Peyer's patch (tissue), 4 donors: ENCODE measurements around the gene SYNDIG1. TPM values are rescaled to one million over a fixed set of nuclear protein-coding genes. Genes with fewer than 3 reads are reported as not detected.

Experiments
- DNase-seq, 3 donors: peaks; one replicate each; pipeline ENCODE4 v3.0.0-alpha.2; 2017 to 2019
- H3K27ac ChIP-seq, 4 donors: fragments of 200-600 bp; sonication (generic); one replicate each; pipeline ENCODE4 v1.5.1; 2016 to 2019
- H3K27me3 ChIP-seq, 2 donors: fragments of 200-600 bp; sonication (generic); one replicate each; pipeline ENCODE4 v1.5.1; 2019
- H3K36me3 ChIP-seq, 3 donors: fragments of 200-600 bp; sonication (generic); one replicate each; pipeline ENCODE4 v1.5.1; 2016 to 2019
- H3K4me1 ChIP-seq, 4 donors: fragments of 200-600 bp; sonication (generic); one replicate each; pipeline ENCODE4 v1.5.1; 2016 to 2019
- H3K4me3 ChIP-seq, 4 donors: fragments of 200-600 bp; sonication (generic); 1 replicate in 3 of 4; 2 replicates in 1 of 4; pipeline ENCODE4 v1.5.1; 2016 to 2019; ENCODE audit warnings: mild to moderate bottlenecking in 1 of 4
- H3K9me3 ChIP-seq, 4 donors: fragments of 200-600 bp; sonication (generic); one replicate each; pipeline ENCODE4 v1.5.1; 2016 to 2019; ENCODE audit warnings: mild to moderate bottlenecking in 1 of 4
- POLR2A ChIP-seq, 2 donors: fragments of 450-650 bp; IDR thresholded peaks; one replicate each; pipeline ENCODE4 v1.5.1; 2017; ENCODE audit warnings: antibody characterized with exemption in 2 of 2, mild to moderate bottlenecking in 2 of 2, moderate library complexity in 2 of 2
- total RNA-seq, 4 donors: library from RNA; depleted of rRNA; stranded (reverse); fragments of >200 nt; gene quantifications; one replicate each; pipeline ENCODE4 v1.1.0, GENCODE V29; 2016
- TF ChIP-seq, protein P1 (sequence below), 6 experiments: fragments of 450-650 bp in 4 of 6; fragments of 200-600 bp in 2 of 6; sonication (generic) in 1 of 6; IDR thresholded peaks; one replicate each; pipeline ENCODE4 v1.5.1; 2017 to 2019; ENCODE audit warnings: antibody characterized with exemption in 6 of 6, mild to moderate bottlenecking in 3 of 6, moderate library complexity in 1 of 6

The SYNDIG1 gene
- total RNA-seq, 4 donors from 2014 or later = 0.76 to 1.7 TPM; not detected in 2

DNA sequence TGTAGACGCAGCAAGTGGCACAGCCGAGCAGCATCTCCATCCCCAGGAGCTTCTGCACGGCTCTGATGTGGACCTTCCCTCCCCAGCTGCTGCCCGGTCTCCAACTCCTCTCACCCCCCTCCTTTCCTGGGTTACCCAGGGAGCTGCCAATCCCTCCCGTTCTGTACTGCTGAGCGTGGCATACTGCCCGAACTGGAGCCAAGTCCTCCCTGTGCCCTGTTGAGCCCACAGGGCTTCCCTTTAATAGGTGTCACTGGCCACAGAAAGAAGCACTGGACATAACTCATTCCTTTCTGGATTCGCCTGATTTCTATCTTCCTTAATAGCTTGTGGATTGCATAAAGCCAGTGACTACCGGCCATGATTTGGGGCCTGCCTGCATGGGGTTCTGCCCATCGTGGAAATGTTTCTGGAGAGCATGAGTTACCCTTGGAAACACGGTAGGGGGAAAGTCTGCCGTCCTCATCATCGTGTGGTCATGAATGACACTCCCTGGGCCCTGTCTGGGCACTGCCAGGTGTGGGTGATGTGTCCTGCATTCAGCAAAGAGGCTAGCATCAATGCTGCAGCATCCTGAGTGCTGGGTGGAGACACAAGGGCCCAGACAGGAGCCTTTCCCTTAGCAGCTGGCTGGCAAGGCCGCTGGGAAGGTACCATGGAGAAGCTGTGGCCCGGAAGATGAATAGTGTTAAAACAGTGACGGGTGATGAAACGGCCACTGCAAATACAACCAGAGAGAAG, 189.7 kb downstream of the SYNDIG1 start:
- Histone ChIP-seq H3K27ac (no peak overlapping the region), H3K4me1 (no peaks in the 10 kb centered on the region), H3K36me3 (no peaks in the 10 kb centered on the region), H3K4me3 (no peak overlapping the region), H3K27me3 (no peaks in the 10 kb centered on the region), H3K9me3 (no peaks in the 10 kb centered on the region)
- no peak for DNase-seq
- no peak for TF ChIP-seq POLR2A (IDR thresholded peaks at IDR 0.05)
- TF ChIP-seq, protein P1, sequence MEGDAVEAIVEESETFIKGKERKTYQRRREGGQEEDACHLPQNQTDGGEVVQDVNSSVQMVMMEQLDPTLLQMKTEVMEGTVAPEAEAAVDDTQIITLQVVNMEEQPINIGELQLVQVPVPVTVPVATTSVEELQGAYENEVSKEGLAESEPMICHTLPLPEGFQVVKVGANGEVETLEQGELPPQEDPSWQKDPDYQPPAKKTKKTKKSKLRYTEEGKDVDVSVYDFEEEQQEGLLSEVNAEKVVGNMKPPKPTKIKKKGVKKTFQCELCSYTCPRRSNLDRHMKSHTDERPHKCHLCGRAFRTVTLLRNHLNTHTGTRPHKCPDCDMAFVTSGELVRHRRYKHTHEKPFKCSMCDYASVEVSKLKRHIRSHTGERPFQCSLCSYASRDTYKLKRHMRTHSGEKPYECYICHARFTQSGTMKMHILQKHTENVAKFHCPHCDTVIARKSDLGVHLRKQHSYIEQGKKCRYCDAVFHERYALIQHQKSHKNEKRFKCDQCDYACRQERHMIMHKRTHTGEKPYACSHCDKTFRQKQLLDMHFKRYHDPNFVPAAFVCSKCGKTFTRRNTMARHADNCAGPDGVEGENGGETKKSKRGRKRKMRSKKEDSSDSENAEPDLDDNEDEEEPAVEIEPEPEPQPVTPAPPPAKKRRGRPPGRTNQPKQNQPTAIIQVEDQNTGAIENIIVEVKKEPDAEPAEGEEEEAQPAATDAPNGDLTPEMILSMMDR (IDR thresholded peaks at IDR 0.05) = no peak

DNA sequence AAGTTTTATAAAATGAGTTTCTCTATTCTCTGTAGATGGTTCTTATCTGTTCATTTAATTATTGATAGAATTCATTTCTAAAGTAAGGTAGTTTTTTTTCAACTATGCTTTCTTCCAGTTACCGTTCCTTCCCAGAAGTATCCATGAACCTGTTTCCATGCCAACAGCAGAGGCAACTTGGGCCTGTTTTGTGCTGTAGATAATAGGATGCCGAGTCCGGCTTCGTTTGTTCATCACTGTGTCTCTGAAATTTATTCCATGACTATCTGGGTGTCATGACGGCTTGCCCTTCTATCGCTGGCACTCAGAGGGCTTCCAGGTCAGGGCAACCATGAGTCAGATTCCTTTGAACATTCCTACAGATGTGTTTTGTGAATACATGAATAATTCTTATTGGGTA, 190.4 kb downstream of the SYNDIG1 start:
- H3K36me3 ChIP-seq = no peaks in the 10 kb centered on the region
- DNase-seq = peak in 1 of 3 donors; percentile 1
- no peak overlapping the region for H3K4me3 ChIP-seq
- H3K4me1 ChIP-seq = no peaks in the 10 kb centered on the region
- no peaks in the 10 kb centered on the region for H3K9me3 ChIP-seq
- no peaks in the 10 kb centered on the region for H3K27me3 ChIP-seq
- TF ChIP-seq POLR2A (IDR thresholded peaks at IDR 0.05) = no peak
- TF ChIP-seq, protein P1 (IDR thresholded peaks at IDR 0.05) = no peak
- no peak overlapping the region for H3K27ac ChIP-seq

DNA sequence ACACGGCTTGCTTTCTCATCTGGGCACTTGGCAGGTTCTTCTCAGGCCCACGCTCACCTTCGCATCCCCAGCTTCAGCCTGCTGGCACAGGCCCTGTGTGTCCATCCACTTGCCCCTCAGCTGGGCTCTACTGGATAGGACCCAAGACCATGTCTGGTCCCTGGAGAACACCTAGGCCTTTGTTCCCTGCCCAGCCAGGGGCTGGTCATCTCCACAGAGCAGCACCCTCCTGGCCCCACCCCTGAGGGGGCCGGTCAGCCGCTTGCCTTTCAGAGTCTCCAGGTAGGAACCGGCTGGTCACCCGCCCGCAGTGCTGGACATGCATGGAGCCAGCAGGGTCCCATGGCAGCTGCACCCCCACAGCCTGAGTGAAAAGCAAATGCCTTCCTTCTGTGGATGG, 191.2 kb downstream of the SYNDIG1 start:
- Histone ChIP-seq H3K36me3 (no peaks in the 10 kb centered on the region), H3K4me3 (no peak overlapping the region), H3K27ac (no peak overlapping the region), H3K4me1 (no peaks in the 10 kb centered on the region), H3K9me3 (no peaks in the 10 kb centered on the region), H3K27me3 (no peaks in the 10 kb centered on the region)
- no peak for TF ChIP-seq POLR2A (IDR thresholded peaks at IDR 0.05)
- TF ChIP-seq, protein P1 (IDR thresholded peaks at IDR 0.05) = no peak
- no peak for DNase-seq

DNA sequence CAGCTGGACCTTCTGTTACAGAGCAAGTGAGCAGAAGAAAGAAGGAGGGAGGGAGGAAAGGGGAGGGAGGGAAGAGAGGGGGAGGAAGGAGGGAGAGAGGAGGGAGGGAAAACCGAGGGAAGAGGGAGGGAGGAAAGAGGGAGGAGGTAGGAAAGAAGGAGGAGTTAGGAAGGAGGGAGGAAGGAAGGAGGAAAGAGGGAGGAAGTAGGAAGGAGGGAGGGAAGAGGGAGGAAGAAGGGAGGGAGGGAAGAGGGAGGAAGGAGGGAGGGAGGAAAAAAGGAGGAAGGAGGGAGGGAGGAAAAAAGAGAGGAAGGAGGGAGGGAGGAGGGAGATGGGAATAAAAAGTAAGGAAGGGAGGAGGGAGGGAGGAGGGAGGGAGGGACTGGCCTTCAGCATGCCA, 191.8 kb downstream of the SYNDIG1 start:
- H3K27ac ChIP-seq = no peak overlapping the region
- no peaks in the 10 kb centered on the region for H3K4me1 ChIP-seq
- H3K27me3 ChIP-seq = no peaks in the 10 kb centered on the region
- no peaks in the 10 kb centered on the region for H3K36me3 ChIP-seq
- DNase-seq = no peak
- no peak overlapping the region for H3K4me3 ChIP-seq
- no peaks in the 10 kb centered on the region for H3K9me3 ChIP-seq
- TF ChIP-seq, protein P1 (IDR thresholded peaks at IDR 0.05) = no peak

DNA sequence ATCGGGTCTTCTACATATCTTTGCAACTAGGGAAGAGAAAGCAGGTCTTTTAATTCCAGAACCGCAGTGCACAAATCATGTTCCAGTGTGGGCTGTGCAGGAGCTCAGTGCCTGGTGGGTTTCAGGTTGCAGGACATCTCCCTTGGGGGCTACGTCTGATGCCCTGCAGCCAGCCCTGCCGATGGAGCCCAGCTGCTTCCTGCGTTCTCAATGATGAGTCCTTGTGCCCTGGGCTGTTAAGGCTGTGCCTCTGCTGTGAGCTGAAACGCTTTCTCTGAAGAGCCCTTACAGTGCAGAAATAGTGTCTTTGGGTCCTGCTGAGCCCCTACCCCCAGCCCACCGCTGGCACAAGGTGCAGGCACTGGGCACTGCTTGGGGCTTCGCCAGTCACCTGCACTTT, 192.9 kb downstream of the SYNDIG1 start:
- Histone ChIP-seq H3K27me3 (no peaks in the 10 kb centered on the region), H3K4me1 (no peaks in the 10 kb centered on the region), H3K27ac (no peak overlapping the region), H3K36me3 (no peaks in the 10 kb centered on the region), H3K4me3 (no peak overlapping the region), H3K9me3 (no peaks in the 10 kb centered on the region)
- DNase-seq = peak in 1 of 3 donors; percentile 6
- TF ChIP-seq POLR2A (IDR thresholded peaks at IDR 0.05) = no peak
- TF ChIP-seq, protein P1 (IDR thresholded peaks at IDR 0.05) = no peak
